Measurements from ENCODE around the gene SHOC2. TPM values are rescaled to one million over a fixed set of nuclear protein-coding genes. Genes with fewer than 3 reads are reported as not detected.

Gene SHOC2
- total RNA-seq, 1 experiment from 2014 or later: 30.8 TPM

GRCh38 chr10:111035542-111035941, 116.1 kb downstream of the SHOC2 start:
- peaks cover 16% of the 10 kb centered on the region for H3K9me3 ChIP-seq (ENCODE audit: low read length)
- no peaks in the 10 kb centered on the region for H4K20me1 ChIP-seq (ENCODE audit: insufficient read depth, low read depth, low read length)
- H3K9me2 ChIP-seq (replicated peaks; ENCODE audit: insufficient read depth, low read length): 0 out of 2 replicates have a peak, but pooled peaks cover 3% of the 10 kb centered on the region
- H3K9ac ChIP-seq (ENCODE audit: low read length): no peak overlapping the region
- no peak for DNase-seq
- H3K4me3 ChIP-seq (ENCODE audit: low read length): no peak overlapping the region
- H3K27me3 ChIP-seq (ENCODE audit: low read length): no peaks in the 10 kb centered on the region
- no peak overlapping the region for H2AFZ ChIP-seq (ENCODE audit: low read length)
- H3K4me2 ChIP-seq (ENCODE audit: low read depth, low read length, poor library complexity, severe bottlenecking): no peak overlapping the region
- H3K79me2 ChIP-seq (ENCODE audit: low read length): no peaks in the 10 kb centered on the region
- no peak overlapping the region for H3K27ac ChIP-seq (ENCODE audit: low read length)
- no peaks in the 10 kb centered on the region for H3K4me1 ChIP-seq (ENCODE audit: low read length)
- no peaks in the 10 kb centered on the region; the same call in 1 of the 2 replicates for H3K36me3 ChIP-seq (ENCODE audit: insufficient read depth, low read length)

- Histone ChIP-seq H3K27me3 (ENCODE audit: low read length) (no peaks in the 10 kb centered on the region), H3K4me3 (ENCODE audit: low read length) (no peak overlapping the region), H4K20me1 (ENCODE audit: insufficient read depth, low read depth, low read length) (no peaks in the 10 kb centered on the region), H3K9me3 (ENCODE audit: low read length) (peaks cover 20% of the 10 kb centered on the region), H3K9ac (ENCODE audit: low read length) (no peak overlapping the region), H3K36me3 (ENCODE audit: insufficient read depth, low read length) (no peaks in the 10 kb centered on the region), H2AFZ (ENCODE audit: low read length) (no peak overlapping the region), H3K27ac (ENCODE audit: low read length) (no peak overlapping the region), H3K4me2 (ENCODE audit: low read depth, low read length, poor library complexity, severe bottlenecking) (no peak overlapping the region), H3K4me1 (ENCODE audit: low read length) (no peaks in the 10 kb centered on the region), H3K79me2 (ENCODE audit: low read length) (no peaks in the 10 kb centered on the region), H3K9me2 (replicated peaks; ENCODE audit: insufficient read depth, low read length) (0 out of 2 replicates have a peak, but pooled peaks cover 3% of the 10 kb centered on the region)
- no peak for DNase-seq
These were observed 118.5 kb downstream of the SHOC2 start for GRCh38 chr10:111037858-111038257.

- H3K27ac ChIP-seq (ENCODE audit: low read length): no peak overlapping the region
- DNase-seq: no peak
These were observed 120.1 kb downstream of the SHOC2 start for GRCh38 chr10:111039522-111039921.

GRCh38 chr10:111057006-111057405, 137.6 kb downstream of the SHOC2 start:
- H3K27ac ChIP-seq (ENCODE audit: low read length): no peak overlapping the region
- H3K4me1 ChIP-seq (ENCODE audit: low read length): no peaks in the 10 kb centered on the region
- no peak for DNase-seq
- no peaks in the 10 kb centered on the region for H4K20me1 ChIP-seq (ENCODE audit: insufficient read depth, low read depth, low read length)
- no peaks in the 10 kb centered on the region for H3K9me2 ChIP-seq (replicated peaks; ENCODE audit: insufficient read depth, low read length)
- no peak overlapping the region for H3K4me3 ChIP-seq (ENCODE audit: low read length)
- H3K36me3 ChIP-seq (ENCODE audit: insufficient read depth, low read length): no peaks in the 10 kb centered on the region
- no peaks in the 10 kb centered on the region for H3K27me3 ChIP-seq (ENCODE audit: low read length)
- no peak overlapping the region for H2AFZ ChIP-seq (ENCODE audit: low read length)
- H3K79me2 ChIP-seq (ENCODE audit: low read length): no peaks in the 10 kb centered on the region
- no peak overlapping the region for H3K9ac ChIP-seq (ENCODE audit: low read length)
- no peak overlapping the region for H3K4me2 ChIP-seq (ENCODE audit: low read depth, low read length, poor library complexity, severe bottlenecking)
- H3K9me3 ChIP-seq (ENCODE audit: low read length): peaks cover 5% of the 10 kb centered on the region

More at GRCh38 chr10:111039522-111039921, 120.1 kb downstream of the SHOC2 start:
- Histone ChIP-seq H3K4me1 (ENCODE audit: low read length) (no peaks in the 10 kb centered on the region), H3K9me3 (ENCODE audit: low read length) (peaks cover 20% of the 10 kb centered on the region), H3K4me3 (ENCODE audit: low read length) (no peak overlapping the region), H3K36me3 (ENCODE audit: insufficient read depth, low read length) (no peaks in the 10 kb centered on the region), H3K4me2 (ENCODE audit: low read depth, low read length, poor library complexity, severe bottlenecking) (no peak overlapping the region), H4K20me1 (ENCODE audit: insufficient read depth, low read depth, low read length) (no peaks in the 10 kb centered on the region), H3K79me2 (ENCODE audit: low read length) (no peaks in the 10 kb centered on the region), H3K27me3 (ENCODE audit: low read length) (no peaks in the 10 kb centered on the region), H3K9ac (ENCODE audit: low read length) (no peak overlapping the region), H3K9me2 (replicated peaks; ENCODE audit: insufficient read depth, low read length) (0 out of 2 replicates have a peak, but pooled peaks cover 3% of the 10 kb centered on the region), H2AFZ (ENCODE audit: low read length) (no peak overlapping the region)

Small RNAs within 50 kb of the gene (small RNA-seq; reads per million reads assigned to genes)
- gene MIR548E: 2.3 reads per million, percentile 57 among the genes with 10 or more reads in this experiment

Other genes starting within 250 kb of the SHOC2 start
- gene PDCD4, start 47.7 kb upstream of the SHOC2 start, total RNA-seq (2014; rRNA removed; shearing (Covaris generic); ENCODE audit: low replicate concordance): 40.0 and 77.4 TPM in 2 replicates
- 6.3 and 53.8 TPM in 2 replicates for gene BBIP1, start 424 bp upstream of the SHOC2 start, total RNA-seq (2014; rRNA removed; shearing (Covaris generic); ENCODE audit: low replicate concordance)
- gene ADRA2A, start 157.4 kb downstream of the SHOC2 start, total RNA-seq (2014; rRNA removed; shearing (Covaris generic); ENCODE audit: low replicate concordance): 0.04 TPM in 1 of 2 replicates, not detected in the other

Data from Karpas-422 (cell line).